ENCODE measurements around the gene NSFL1C. TPM values are rescaled to one million over a fixed set of nuclear protein-coding genes. Genes with fewer than 3 reads are reported as not detected.

NSFL1C gene
- 10 to 100 TPM; 33.6 to 62.4 (median 43.6) TPM for total RNA-seq

GRCh38 chr20:1466211-1467081 lies at the start of gene NSFL1C:
Gene NSFL1C (minus strand): TSS chr20:1466849. CDS start chr20:1466824, 25 bp downstream.
- peak; percentile 43 for TF ChIP-seq POLR2A (IDR thresholded peaks at IDR 0.05; ENCODE audit: low read depth)
- TF ChIP-seq CTCF (IDR thresholded peaks at IDR 0.05) = peak in 2 of 3 experiments; percentile 93 to 96
- TF ChIP-seq EP300 (IDR thresholded peaks at IDR 0.05) = no peak
- peak; percentile 78 to 81 for TF ChIP-seq POLR2AphosphoS5 (IDR thresholded peaks at IDR 0.05)
- peak; percentile 96 for DNase-seq (ENCODE audit: extremely low spot score)
- H3K9me3 ChIP-seq = no peaks in the 10 kb centered on the region
- peaks cover 36 to 63% (median 51%) of the 10 kb centered on the region in 4 donors for H3K4me1 ChIP-seq
- intact Hi-C loops (cut with DNase I) = loop anchor here (2.0 to 10.0 kb wide), 5 partner anchors 74 to 998 kb away; partner anchors contain the start of genes FKBP1A, PSMF1 and SDCBP2
- peak within 1 kb of the TSS; percentile 77 to 95 (median 85) for H3K4me3 ChIP-seq
- peak within 1 kb of the TSS; percentile 76 to 89 (median 83) for H3K27ac ChIP-seq (replicated peaks in 1 of 4)
- 2% methylated on average over 57 of the region's 104 CpGs for WGBS
- peaks cover 0 to 30% (median 14%) of the 10 kb centered on the region in 4 donors for H3K36me3 ChIP-seq
- no peaks in the 10 kb centered on the region for H3K27me3 ChIP-seq

- no peaks in the 10 kb centered on the region for H3K36me3 ChIP-seq
- H3K4me3 ChIP-seq = no peak overlapping the region
- intact Hi-C loops (cut with DNase I) = no loop called here
- TF ChIP-seq POLR2A (IDR thresholded peaks at IDR 0.05; ENCODE audit: low read depth) (no peak), CTCF (IDR thresholded peaks at IDR 0.05) (no peak), POLR2AphosphoS5 (IDR thresholded peaks at IDR 0.05) (no peak), EP300 (IDR thresholded peaks at IDR 0.05) (no peak)
- H3K4me1 ChIP-seq = no peaks in the 10 kb centered on the region
- WGBS = 87% methylated on average over 1 of the region's 1 CpG
- DNase-seq (ENCODE audit: extremely low spot score) = peak; percentile 91
- no peaks in the 10 kb centered on the region for H3K9me3 ChIP-seq
- no peak overlapping the region for H3K27ac ChIP-seq (replicated peaks in 1 of 4)
- peaks cover 0 to 11% (median 0%) of the 10 kb centered on the region in 4 donors for H3K27me3 ChIP-seq
These were observed 47.2 kb upstream of the NSFL1C start for GRCh38 chr20:1513801-1514200.

DNA sequence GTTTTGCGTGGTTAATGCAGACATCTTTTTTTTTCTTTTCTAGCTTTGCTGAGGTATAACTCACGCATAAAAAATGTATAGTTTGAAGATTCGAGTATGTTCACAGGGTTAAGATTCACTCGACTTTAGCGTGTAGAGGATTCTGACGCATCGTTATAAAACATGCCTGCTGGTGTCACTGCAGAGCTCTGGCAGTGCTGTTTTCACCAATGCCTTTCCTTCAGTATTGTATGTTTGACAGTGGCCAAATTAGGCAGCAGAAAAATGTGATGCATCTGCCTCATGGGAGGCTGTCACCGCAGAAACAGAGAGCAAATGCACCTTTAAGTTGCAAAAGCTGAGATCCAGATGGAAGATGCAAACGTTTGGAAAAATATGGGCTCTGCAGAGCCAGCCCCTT lies 42.6 kb upstream of the NSFL1C start:
- intact Hi-C loops (cut with DNase I) = no loop called here
- Histone ChIP-seq H3K36me3 (no peaks in the 10 kb centered on the region), H3K9me3 (no peaks in the 10 kb centered on the region), H3K4me3 (no peak overlapping the region), H3K27ac (replicated peaks in 1 of 4) (no peak overlapping the region), H3K4me1 (no peaks in the 10 kb centered on the region), H3K27me3 (peaks cover 0 to 19% (median 0%) of the 10 kb centered on the region in 4 donors)
- TF ChIP-seq POLR2AphosphoS5 (IDR thresholded peaks at IDR 0.05) (no peak), CTCF (IDR thresholded peaks at IDR 0.05) (no peak), EP300 (IDR thresholded peaks at IDR 0.05) (no peak), POLR2A (IDR thresholded peaks at IDR 0.05; ENCODE audit: low read depth) (no peak)
- no peak for DNase-seq (ENCODE audit: extremely low spot score)
- WGBS = 36% methylated on average over 9 of the region's 9 CpGs

GRCh38 chr20:1508574-1508973 lies 41.9 kb upstream of the NSFL1C start:
- intact Hi-C loops (cut with DNase I) = no loop called here
- TF ChIP-seq EP300 (IDR thresholded peaks at IDR 0.05) (no peak), CTCF (IDR thresholded peaks at IDR 0.05) (no peak)
- no peak overlapping the region for H3K27ac ChIP-seq (replicated peaks in 1 of 4)
- H3K4me3 ChIP-seq = no peak overlapping the region
- no peaks in the 10 kb centered on the region for H3K36me3 ChIP-seq
- peaks cover 0 to 17% (median 0%) of the 10 kb centered on the region in 4 donors for H3K27me3 ChIP-seq
- no peak for DNase-seq (ENCODE audit: extremely low spot score)
- no peaks in the 10 kb centered on the region for H3K4me1 ChIP-seq
- no peaks in the 10 kb centered on the region for H3K9me3 ChIP-seq
